ENCODE results near the gene PTPRN2. TPM values are rescaled to one million over a fixed set of nuclear protein-coding genes. Genes with fewer than 3 reads are reported as not detected.
A peak's percentile ranks its signal among the peaks of the same experiment; 100 is the strongest.

Gene PTPRN2
- total RNA-seq, 2 donors from 2014 or later, result 0.35 to 0.61 TPM

GRCh38 chr7:157875230-157876179 is 712.1 kb downstream of the PTPRN2 start:
- Mint-ChIP-seq H3K27ac (peak overlapping the region in 1 of 2 donors; percentile 7), H3K9me3 (peaks cover under 1 to 2% of the 10 kb centered on the region in 2 donors), H3K36me3 (peaks cover 0 to 7% of the 10 kb centered on the region in 2 donors)
- ATAC-seq, result peak; percentile 80 to 87
- peak in 1 of 2 donors; percentile 62 for DNase-seq (ENCODE audit: low spot score in 2 of 2)

GRCh38 chr7:157874870-157875229 is 712.8 kb downstream of the PTPRN2 start:
- ATAC-seq (peak; percentile 30 to 55), DNase-seq (ENCODE audit: low spot score in 2 of 2) (no peak)
- peaks cover under 1 to 4% of the 10 kb centered on the region in 2 donors for H3K36me3 Mint-ChIP-seq
- H3K27ac Mint-ChIP-seq, result peak overlapping the region in 1 of 2 donors; percentile 7
- H3K9me3 Mint-ChIP-seq, result peaks cover 6 to 7% of the 10 kb centered on the region in 2 donors

GRCh38 chr7:157874208-157874816 is 713.3 kb downstream of the PTPRN2 start:
- DNase-seq (ENCODE audit: low spot score in 2 of 2) (no peak), ATAC-seq (no peak)
- Mint-ChIP-seq H3K27ac (peak overlapping the region in 1 of 2 donors; percentile 44), H3K9me3 (peaks cover 8% of the 10 kb centered on the region in 2 donors), H3K36me3 (peaks cover 0 to 5% of the 10 kb centered on the region in 2 donors)

- Mint-ChIP-seq H3K36me3 (peaks cover 0 to 5% of the 10 kb centered on the region in 2 donors), H3K27ac (no peak overlapping the region), H3K9me3 (peaks cover 8% of the 10 kb centered on the region in 2 donors)
- no peak for DNase-seq (ENCODE audit: low spot score in 2 of 2)
- no peak for ATAC-seq
Measured at GRCh38 chr7:157873664-157874063, 714.0 kb downstream of the PTPRN2 start.

GRCh38 chr7:157873181-157873580 is 714.4 kb downstream of the PTPRN2 start:
- Mint-ChIP-seq H3K36me3 (peaks cover 0 to 5% of the 10 kb centered on the region in 2 donors), H3K27ac (no peak overlapping the region), H3K9me3 (peaks cover 8% of the 10 kb centered on the region in 2 donors)
- DNase-seq (ENCODE audit: low spot score in 2 of 2) (no peak), ATAC-seq (no peak)

- DNase-seq (ENCODE audit: low spot score in 2 of 2) (no peak), ATAC-seq (no peak)
- Mint-ChIP-seq H3K27ac (no peak overlapping the region), H3K9me3 (peaks cover 8% of the 10 kb centered on the region in 2 donors), H3K36me3 (peaks cover 0 to 5% of the 10 kb centered on the region in 2 donors)
Measured at GRCh38 chr7:157872447-157872846, 715.2 kb downstream of the PTPRN2 start.

GRCh38 chr7:157871681-157872080 is 715.9 kb downstream of the PTPRN2 start:
- DNase-seq (ENCODE audit: low spot score in 2 of 2) (no peak), ATAC-seq (no peak)
- Mint-ChIP-seq H3K36me3 (peaks cover 0 to 5% of the 10 kb centered on the region in 2 donors), H3K27ac (no peak overlapping the region), H3K9me3 (peaks cover 8% of the 10 kb centered on the region in 2 donors)

GRCh38 chr7:157870644-157871290 is 716.9 kb downstream of the PTPRN2 start:
- DNase-seq (ENCODE audit: low spot score in 2 of 2), result no peak
- no peak for ATAC-seq
- peaks cover 0 to 5% of the 10 kb centered on the region in 2 donors for H3K36me3 Mint-ChIP-seq
- H3K9me3 Mint-ChIP-seq, result peaks cover 8% of the 10 kb centered on the region in 2 donors
- H3K27ac Mint-ChIP-seq, result no peak overlapping the region

GRCh38 chr7:157869793-157870192 is 717.8 kb downstream of the PTPRN2 start:
- ATAC-seq (no peak), DNase-seq (ENCODE audit: low spot score in 2 of 2) (no peak)
- H3K36me3 Mint-ChIP-seq, result peaks cover 0 to 5% of the 10 kb centered on the region in 2 donors
- H3K9me3 Mint-ChIP-seq, result peaks cover 8% of the 10 kb centered on the region in 2 donors
- H3K27ac Mint-ChIP-seq, result no peak overlapping the region

GRCh38 chr7:157867685-157868305 is 719.8 kb downstream of the PTPRN2 start:
- ATAC-seq (no peak), DNase-seq (ENCODE audit: low spot score in 2 of 2) (no peak)
- H3K36me3 Mint-ChIP-seq, result peaks cover 0 to 5% of the 10 kb centered on the region in 2 donors
- H3K27ac Mint-ChIP-seq, result no peak overlapping the region
- H3K9me3 Mint-ChIP-seq, result peaks cover 8% of the 10 kb centered on the region in 2 donors

- DNase-seq (ENCODE audit: low spot score in 2 of 2) (no peak), ATAC-seq (no peak)
- peaks cover 8% of the 10 kb centered on the region in 2 donors for H3K9me3 Mint-ChIP-seq
- peaks cover 0 to 5% of the 10 kb centered on the region in 2 donors for H3K36me3 Mint-ChIP-seq
- no peak overlapping the region for H3K27ac Mint-ChIP-seq
Measured at GRCh38 chr7:157866336-157866924, 721.2 kb downstream of the PTPRN2 start.

GRCh38 chr7:157865351-157866165 is 722.1 kb downstream of the PTPRN2 start:
- ATAC-seq, result no peak
- H3K36me3 Mint-ChIP-seq, result peaks cover 0 to 5% of the 10 kb centered on the region in 2 donors
- DNase-seq (ENCODE audit: low spot score in 2 of 2), result no peak

GRCh38 chr7:157864911-157865310 is 722.7 kb downstream of the PTPRN2 start:
- Mint-ChIP-seq H3K9me3 (peaks cover 2 to 7% of the 10 kb centered on the region in 2 donors), H3K27ac (no peak overlapping the region), H3K36me3 (peaks cover 0 to 2% of the 10 kb centered on the region in 2 donors)
- ATAC-seq, result no peak
- no peak for DNase-seq (ENCODE audit: low spot score in 2 of 2)

More at GRCh38 chr7:157865351-157866165, 722.1 kb downstream of the PTPRN2 start:
- Mint-ChIP-seq H3K9me3 (peaks cover 7 to 8% of the 10 kb centered on the region in 2 donors), H3K27ac (peak overlapping the region in 1 of 2 donors; percentile 30)

GRCh38 chr7:157863906-157864810 is 723.5 kb downstream of the PTPRN2 start:
- DNase-seq (ENCODE audit: low spot score in 2 of 2) (no peak), ATAC-seq (no peak)
- H3K27ac Mint-ChIP-seq, result no peak overlapping the region
- no peaks in the 10 kb centered on the region for H3K36me3 Mint-ChIP-seq
- H3K9me3 Mint-ChIP-seq, result peaks cover 0 to 6% of the 10 kb centered on the region in 2 donors
